Measurements from ENCODE around the gene GPR37L1.
"Not testable (repeated sequence)": the region's sequence is repeated elsewhere in the genome, so short reads cannot be mapped to it uniquely, and the experiment has no call there.

The GPR37L1 gene

DNA sequence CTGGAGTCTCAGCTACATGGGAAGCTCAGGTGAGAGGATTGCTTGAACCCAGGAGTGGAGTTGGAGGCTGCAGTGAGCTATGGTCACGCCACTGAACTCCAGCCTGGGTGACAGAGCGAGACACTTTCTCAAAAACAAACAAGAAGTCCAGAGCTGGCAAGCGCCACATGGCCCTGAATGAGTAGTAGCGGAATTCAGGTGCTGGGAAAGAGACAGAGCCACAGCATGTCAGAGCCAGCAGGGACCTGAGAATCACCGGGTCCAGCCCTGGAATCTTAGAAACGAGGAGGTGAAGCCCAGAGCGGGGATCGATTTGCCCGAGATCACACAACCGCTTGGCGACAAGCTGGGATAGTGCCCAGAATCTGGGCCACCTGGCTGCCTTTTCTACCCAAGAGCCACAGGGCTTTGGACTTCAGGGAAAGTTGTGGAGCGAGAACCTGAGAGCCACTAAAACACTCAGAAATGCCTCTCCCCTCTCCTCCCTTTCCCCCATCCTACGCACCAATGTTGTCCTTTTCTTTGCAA is 12.0 kb downstream of the GPR37L1 start:
- Histone ChIP-seq H3K9ac (ENCODE audit: low read depth, low read length, poor library complexity, severe bottlenecking) (no peak overlapping the region), H3K9me2 (replicated peaks; ENCODE audit: low read depth, low read length) (no peaks in the 10 kb centered on the region)
- no peak for TF ChIP-seq EZH2phosphoT487 (IDR thresholded peaks at IDR 0.05; ENCODE audit: borderline replicate concordance)
- TF ChIP-seq CTCF (conservative IDR thresholded peaks at IDR 0.05; ENCODE audit: low read length), result no peak

GRCh38 chr1:202135221-202135721 is 12.6 kb downstream of the GPR37L1 start:
- Histone ChIP-seq H3K4me3 (ENCODE audit: low read length, poor library complexity, severe bottlenecking) (no peak overlapping the region), H3F3A (ENCODE audit: low read depth) (no peaks in the 10 kb centered on the region), H3K4me1 (ENCODE audit: insufficient read depth, low read length, poor library complexity, severe bottlenecking) (peaks cover 4% of the 10 kb centered on the region), H3K36me3 (ENCODE audit: insufficient read depth, low read length) (peaks cover 39% of the 10 kb centered on the region; the same call in 1 of the 2 replicates), H3K27me3 (ENCODE audit: insufficient read depth, low read length, poor library complexity, severe bottlenecking) (no peaks in the 10 kb centered on the region), H3K9me3 (ENCODE audit: insufficient read depth, low read depth, low read length) (no peaks in the 10 kb centered on the region), H3K79me2 (ENCODE audit: insufficient read depth, low read length) (peaks cover 8% of the 10 kb centered on the region; the same call in 1 of the 2 replicates), H3K9me2 (replicated peaks; ENCODE audit: low read depth, low read length) (no peaks in the 10 kb centered on the region), H4K20me1 (ENCODE audit: insufficient read depth, low read length, poor library complexity, severe bottlenecking) (peaks cover 4% of the 10 kb centered on the region), H2AFZ (ENCODE audit: low read length) (no peak overlapping the region), H3K9ac (ENCODE audit: low read depth, low read length, poor library complexity, severe bottlenecking) (no peak overlapping the region), H3K4me2 (ENCODE audit: low read depth, low read length, poor library complexity, severe bottlenecking) (no peak overlapping the region)
- TF ChIP-seq EZH2phosphoT487 (IDR thresholded peaks at IDR 0.05; ENCODE audit: borderline replicate concordance) (no peak), CTCF (conservative IDR thresholded peaks at IDR 0.05; ENCODE audit: low read length) (peak; percentile 81)

More for the DNA sequence above, 12.0 kb downstream of the GPR37L1 start:
- Histone ChIP-seq H4K20me1 (ENCODE audit: insufficient read depth, low read length, poor library complexity, severe bottlenecking) (peaks cover 4% of the 10 kb centered on the region), H3K4me2 (ENCODE audit: low read depth, low read length, poor library complexity, severe bottlenecking) (no peak overlapping the region), H3K27me3 (ENCODE audit: insufficient read depth, low read length, poor library complexity, severe bottlenecking) (no peaks in the 10 kb centered on the region), H3K4me1 (ENCODE audit: insufficient read depth, low read length, poor library complexity, severe bottlenecking) (peaks cover 4% of the 10 kb centered on the region), H3K36me3 (ENCODE audit: insufficient read depth, low read length) (peaks cover 39% of the 10 kb centered on the region; the same call in 1 of the 2 replicates), H3K4me3 (ENCODE audit: low read length, poor library complexity, severe bottlenecking) (no peak overlapping the region), H2AFZ (ENCODE audit: low read length) (no peak overlapping the region), H3F3A (ENCODE audit: low read depth) (no peaks in the 10 kb centered on the region), H3K9me3 (ENCODE audit: insufficient read depth, low read depth, low read length) (no peaks in the 10 kb centered on the region), H3K79me2 (ENCODE audit: insufficient read depth, low read length) (peaks cover 7% of the 10 kb centered on the region; the same call in 1 of the 2 replicates)

GRCh38 chr1:202140833-202141232 is 18.1 kb downstream of the GPR37L1 start:
- Histone ChIP-seq H3K4me1 (ENCODE audit: insufficient read depth, low read length, poor library complexity, severe bottlenecking) (peaks cover 23% of the 10 kb centered on the region), H3K4me3 (ENCODE audit: low read length, poor library complexity, severe bottlenecking) (no peak overlapping the region), H3K9me2 (replicated peaks; ENCODE audit: low read depth, low read length) (no peaks in the 10 kb centered on the region), H3K9ac (ENCODE audit: low read depth, low read length, poor library complexity, severe bottlenecking) (no peak overlapping the region), H3F3A (ENCODE audit: low read depth) (no peaks in the 10 kb centered on the region), H3K4me2 (ENCODE audit: low read depth, low read length, poor library complexity, severe bottlenecking) (peak overlapping the region; percentile 13), H2AFZ (ENCODE audit: low read length) (no peak overlapping the region), H3K79me2 (ENCODE audit: insufficient read depth, low read length) (peaks cover 48% of the 10 kb centered on the region), H4K20me1 (ENCODE audit: insufficient read depth, low read length, poor library complexity, severe bottlenecking) (peaks cover 26% of the 10 kb centered on the region), H3K9me3 (ENCODE audit: insufficient read depth, low read depth, low read length) (no peaks in the 10 kb centered on the region), H3K36me3 (ENCODE audit: insufficient read depth, low read length) (peaks cover 9% of the 10 kb centered on the region; the same call in 1 of the 2 replicates), H3K27me3 (ENCODE audit: insufficient read depth, low read length, poor library complexity, severe bottlenecking) (no peaks in the 10 kb centered on the region)
- TF ChIP-seq EZH2phosphoT487 (IDR thresholded peaks at IDR 0.05; ENCODE audit: borderline replicate concordance) (no peak), CTCF (conservative IDR thresholded peaks at IDR 0.05; ENCODE audit: low read length) (no peak)

- Histone ChIP-seq H3K4me1 (ENCODE audit: insufficient read depth, low read length, poor library complexity, severe bottlenecking) (peaks cover 23% of the 10 kb centered on the region), H3K79me2 (ENCODE audit: insufficient read depth, low read length) (peaks cover 48% of the 10 kb centered on the region), H4K20me1 (ENCODE audit: insufficient read depth, low read length, poor library complexity, severe bottlenecking) (peaks cover 26% of the 10 kb centered on the region)
- H3K36me3 ChIP-seq (ENCODE audit: insufficient read depth, low read length); H3K9me3 ChIP-seq (ENCODE audit: insufficient read depth, low read depth, low read length); H3K9ac ChIP-seq (ENCODE audit: low read depth, low read length, poor library complexity, severe bottlenecking); H3K4me3 ChIP-seq (ENCODE audit: low read length, poor library complexity, severe bottlenecking); H2AFZ ChIP-seq (ENCODE audit: low read length); H3F3A ChIP-seq (ENCODE audit: low read depth); H3K4me2 ChIP-seq (ENCODE audit: low read depth, low read length, poor library complexity, severe bottlenecking); H3K9me2 ChIP-seq (replicated peaks; ENCODE audit: low read depth, low read length); H3K27me3 ChIP-seq (ENCODE audit: insufficient read depth, low read length, poor library complexity, severe bottlenecking): not testable (repeated sequence)
Measured at GRCh38 chr1:202141468-202141867, 18.8 kb downstream of the GPR37L1 start.
